Measurements from ENCODE around the gene MOB1A. TPM values are rescaled to one million over a fixed set of nuclear protein-coding genes. Genes with fewer than 3 reads are reported as not detected.

MOB1A gene
- total and polyA plus RNA-seq, 2 of the 13 experiments (the other 11 are each of a cell fraction or from before 2014, with no cell fraction given), result 48.2 to 139 TPM

GRCh38 chr2:74119912-74120825 is 58.5 kb downstream of the MOB1A start (continued):
- TF ChIP-seq ZBTB25 (CRISPR knock-in tag; IDR thresholded peaks at IDR 0.05), result peak; percentile 52; the same call in 1 of the 2 replicates
- TF ChIP-seq KAT7 (CRISPR knock-in tag; IDR thresholded peaks at IDR 0.05; ENCODE audit: borderline replicate concordance), result no peak; the same call in 1 of the 2 replicates
- TF ChIP-seq ZNF660 (CRISPR knock-in tag; IDR thresholded peaks at IDR 0.05; ENCODE audit: borderline replicate concordance, low read depth), result no peak
- no peak for TF ChIP-seq MED13 (CRISPR knock-in tag; IDR thresholded peaks at IDR 0.05)
- TF ChIP-seq SIX1 (CRISPR knock-in tag; IDR thresholded peaks at IDR 0.05; ENCODE audit: borderline replicate concordance), result no peak
- TF ChIP-seq ZFP82 (CRISPR knock-in tag; IDR thresholded peaks at IDR 0.05; ENCODE audit: borderline replicate concordance), result peak; percentile 99; the same call in 1 of the 2 replicates
- TF ChIP-seq ZNF354B (CRISPR knock-in tag; IDR thresholded peaks at IDR 0.05), result peak; percentile 86; the same call in 1 of the 2 replicates
- peak; percentile 63; the same call in 1 of the 2 replicates for TF ChIP-seq DR1 (CRISPR knock-in tag; IDR thresholded peaks at IDR 0.05)
- no peak for TF ChIP-seq IRF1 (CRISPR knock-in tag; IDR thresholded peaks at IDR 0.05; ENCODE audit: low read depth)
- TF ChIP-seq ZBTB3 (CRISPR knock-in tag; IDR thresholded peaks at IDR 0.05; ENCODE audit: borderline replicate concordance, low read depth), result no peak; the same call in 1 of the 2 replicates
- TF ChIP-seq MAF1 (CRISPR knock-in tag; IDR thresholded peaks at IDR 0.05; ENCODE audit: borderline replicate concordance), result no peak; the same call in 1 of the 2 replicates
- peak; percentile 87 for TF ChIP-seq ZNF451 (CRISPR knock-in tag; IDR thresholded peaks at IDR 0.05)
- TF ChIP-seq FUBP1 (CRISPR knock-in tag; IDR thresholded peaks at IDR 0.05; ENCODE audit: borderline replicate concordance), result no peak
- peak; percentile 65 for TF ChIP-seq JUND (CRISPR knock-in tag; IDR thresholded peaks at IDR 0.05)
